ENCODE measurements around the gene ATRN. TPM values are rescaled to one million over a fixed set of nuclear protein-coding genes. Genes with fewer than 3 reads are reported as not detected.

Gene ATRN
- total RNA-seq, 2 donors from 2014 or later: 17.0 to 23.1 TPM

DNA sequence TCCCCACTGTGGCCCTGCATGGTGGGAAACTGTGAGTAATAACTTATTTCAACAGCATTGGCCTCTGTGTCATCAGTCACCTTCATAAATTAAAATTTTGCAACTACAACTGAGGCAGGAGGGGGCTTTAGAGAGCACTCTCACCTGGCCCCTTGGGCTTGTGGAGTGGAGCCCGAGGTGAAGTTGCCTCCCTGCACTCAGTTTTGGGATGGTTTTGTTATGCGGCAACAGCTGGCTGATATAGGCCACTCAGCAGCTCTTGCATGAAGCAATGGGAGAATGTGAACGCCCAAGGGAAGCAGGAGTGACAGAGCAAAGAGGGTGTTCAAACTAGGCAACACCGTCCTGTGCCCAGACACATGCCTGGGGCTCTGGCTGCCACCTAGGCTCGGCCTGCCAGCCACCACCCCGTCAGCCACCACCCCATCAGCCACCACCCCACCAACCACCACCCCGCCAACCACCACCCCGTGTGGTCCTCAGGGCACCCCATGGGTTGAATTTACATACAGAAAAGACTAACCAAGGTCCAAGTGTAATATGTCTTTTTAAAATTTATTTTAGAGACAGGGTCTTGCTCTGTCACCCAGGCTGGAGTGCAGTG, 196.7 kb downstream of the ATRN start:
- H3K4me3 ChIP-seq: no peak overlapping the region
- TF ChIP-seq, protein P1, sequence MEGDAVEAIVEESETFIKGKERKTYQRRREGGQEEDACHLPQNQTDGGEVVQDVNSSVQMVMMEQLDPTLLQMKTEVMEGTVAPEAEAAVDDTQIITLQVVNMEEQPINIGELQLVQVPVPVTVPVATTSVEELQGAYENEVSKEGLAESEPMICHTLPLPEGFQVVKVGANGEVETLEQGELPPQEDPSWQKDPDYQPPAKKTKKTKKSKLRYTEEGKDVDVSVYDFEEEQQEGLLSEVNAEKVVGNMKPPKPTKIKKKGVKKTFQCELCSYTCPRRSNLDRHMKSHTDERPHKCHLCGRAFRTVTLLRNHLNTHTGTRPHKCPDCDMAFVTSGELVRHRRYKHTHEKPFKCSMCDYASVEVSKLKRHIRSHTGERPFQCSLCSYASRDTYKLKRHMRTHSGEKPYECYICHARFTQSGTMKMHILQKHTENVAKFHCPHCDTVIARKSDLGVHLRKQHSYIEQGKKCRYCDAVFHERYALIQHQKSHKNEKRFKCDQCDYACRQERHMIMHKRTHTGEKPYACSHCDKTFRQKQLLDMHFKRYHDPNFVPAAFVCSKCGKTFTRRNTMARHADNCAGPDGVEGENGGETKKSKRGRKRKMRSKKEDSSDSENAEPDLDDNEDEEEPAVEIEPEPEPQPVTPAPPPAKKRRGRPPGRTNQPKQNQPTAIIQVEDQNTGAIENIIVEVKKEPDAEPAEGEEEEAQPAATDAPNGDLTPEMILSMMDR (IDR thresholded peaks at IDR 0.05): no peak
- no peaks in the 10 kb centered on the region for H3K9me3 ChIP-seq
- DNase-seq: no peak
- no peak overlapping the region for H3K27ac ChIP-seq
- H3K4me1 ChIP-seq: no peaks in the 10 kb centered on the region
- H3K36me3 ChIP-seq: no peaks in the 10 kb centered on the region
- intact Hi-C loops (cut with DNase I): no loop called here
- no peak overlapping the region for H3K9ac ChIP-seq (ENCODE audit: low read depth in 2 of 2, low read length in 2 of 2)
- H3K27me3 ChIP-seq: peaks cover 9% of the 10 kb centered on the region

DNA sequence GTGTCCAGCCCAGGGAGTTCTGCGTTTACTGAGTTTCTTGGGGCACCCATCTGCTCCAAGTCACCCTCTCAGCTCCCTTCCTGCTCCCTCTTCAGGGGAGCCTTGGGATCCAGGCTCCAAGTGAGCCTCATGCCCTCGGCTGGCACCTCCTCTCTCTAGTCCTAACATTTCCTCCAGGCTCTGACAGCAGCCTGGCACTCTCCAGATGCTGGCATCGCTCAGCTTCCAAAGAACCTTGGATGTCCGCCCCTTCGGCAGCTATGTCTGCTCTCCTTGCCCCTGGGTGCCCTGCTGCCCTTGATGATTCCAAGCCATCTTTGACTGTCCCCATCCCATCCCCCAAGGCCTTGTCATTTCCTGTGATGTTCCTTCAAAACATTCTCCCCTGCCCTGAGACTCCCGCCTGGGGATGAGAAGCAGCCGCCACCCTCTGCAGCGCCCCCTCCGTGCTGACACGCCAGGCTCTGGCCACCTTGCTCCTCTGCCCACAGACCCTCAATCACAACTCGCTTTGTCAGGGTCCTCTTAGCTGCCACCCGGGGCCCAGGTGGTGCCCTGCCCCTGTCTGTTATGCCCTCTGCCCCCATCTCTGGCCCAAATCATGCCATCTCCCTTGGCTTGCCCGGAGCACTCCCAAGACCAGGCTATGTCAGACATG, 199.0 kb downstream of the ATRN start:
- Histone ChIP-seq H3K9ac (ENCODE audit: low read depth in 2 of 2, low read length in 2 of 2) (no peak overlapping the region), H3K36me3 (no peaks in the 10 kb centered on the region), H3K27me3 (peaks cover 20% of the 10 kb centered on the region), H3K27ac (no peak overlapping the region), H3K9me3 (no peaks in the 10 kb centered on the region), H3K4me1 (no peaks in the 10 kb centered on the region), H3K4me3 (no peak overlapping the region)
- no peak for DNase-seq
- TF ChIP-seq, protein P1 (IDR thresholded peaks at IDR 0.05): no peak
- intact Hi-C loops (cut with DNase I): no loop called here

DNA sequence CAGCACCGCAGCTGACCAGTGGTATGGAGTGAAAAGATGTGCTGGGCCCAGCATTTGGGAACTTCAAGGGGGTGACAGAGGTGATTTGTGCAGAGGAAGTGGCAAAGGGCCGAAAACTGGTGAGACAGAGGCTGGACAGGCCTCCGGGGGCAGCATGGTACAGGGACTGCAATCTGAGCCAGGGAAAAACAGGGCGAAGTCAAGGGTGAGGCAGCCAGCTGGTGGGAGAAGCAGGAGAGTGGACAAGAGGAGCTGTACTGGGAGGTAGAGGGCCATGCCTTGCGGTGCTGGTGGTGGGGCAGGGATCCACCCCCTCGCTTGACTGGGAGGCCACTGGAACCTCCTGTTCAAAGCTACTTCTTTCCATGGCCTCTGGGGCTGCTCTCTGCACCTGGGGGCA, 199.7 kb downstream of the ATRN start:
- Histone ChIP-seq H3K27me3 (peaks cover 20% of the 10 kb centered on the region), H3K4me3 (no peak overlapping the region), H3K9ac (ENCODE audit: low read depth in 2 of 2, low read length in 2 of 2) (no peak overlapping the region), H3K36me3 (no peaks in the 10 kb centered on the region), H3K9me3 (no peaks in the 10 kb centered on the region), H3K4me1 (no peaks in the 10 kb centered on the region), H3K27ac (no peak overlapping the region)
- TF ChIP-seq, protein P1 (IDR thresholded peaks at IDR 0.05): no peak
- intact Hi-C loops (cut with DNase I): no loop called here
- no peak for DNase-seq

DNA sequence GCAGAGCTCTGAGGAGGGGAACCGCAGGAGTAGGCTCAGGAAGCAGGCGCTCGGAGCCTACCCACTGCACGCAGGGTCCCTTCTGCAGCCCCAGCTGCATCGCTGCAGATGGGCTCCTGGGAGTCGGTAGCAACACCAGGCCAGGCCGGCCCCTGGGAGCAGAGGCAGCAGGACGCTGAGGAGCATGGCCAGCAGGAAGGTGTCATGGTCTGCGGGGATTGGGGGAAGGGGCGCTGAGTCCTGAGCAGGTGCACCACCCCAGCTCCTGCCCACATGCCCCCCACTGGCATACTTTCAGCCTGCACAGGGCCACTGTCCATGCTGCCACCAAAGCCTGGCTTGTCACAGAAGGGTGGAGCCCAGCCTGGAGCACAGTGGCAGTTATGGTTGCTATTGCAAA, 200.1 kb downstream of the ATRN start:
- Histone ChIP-seq H3K9ac (ENCODE audit: low read depth in 2 of 2, low read length in 2 of 2) (no peak overlapping the region), H3K27me3 (peaks cover 20% of the 10 kb centered on the region), H3K36me3 (no peaks in the 10 kb centered on the region), H3K4me1 (no peaks in the 10 kb centered on the region), H3K4me3 (no peak overlapping the region), H3K9me3 (no peaks in the 10 kb centered on the region), H3K27ac (no peak overlapping the region)
- intact Hi-C loops (cut with DNase I): no loop called here
- TF ChIP-seq, protein P1 (IDR thresholded peaks at IDR 0.05): no peak
- DNase-seq: no peak

DNA sequence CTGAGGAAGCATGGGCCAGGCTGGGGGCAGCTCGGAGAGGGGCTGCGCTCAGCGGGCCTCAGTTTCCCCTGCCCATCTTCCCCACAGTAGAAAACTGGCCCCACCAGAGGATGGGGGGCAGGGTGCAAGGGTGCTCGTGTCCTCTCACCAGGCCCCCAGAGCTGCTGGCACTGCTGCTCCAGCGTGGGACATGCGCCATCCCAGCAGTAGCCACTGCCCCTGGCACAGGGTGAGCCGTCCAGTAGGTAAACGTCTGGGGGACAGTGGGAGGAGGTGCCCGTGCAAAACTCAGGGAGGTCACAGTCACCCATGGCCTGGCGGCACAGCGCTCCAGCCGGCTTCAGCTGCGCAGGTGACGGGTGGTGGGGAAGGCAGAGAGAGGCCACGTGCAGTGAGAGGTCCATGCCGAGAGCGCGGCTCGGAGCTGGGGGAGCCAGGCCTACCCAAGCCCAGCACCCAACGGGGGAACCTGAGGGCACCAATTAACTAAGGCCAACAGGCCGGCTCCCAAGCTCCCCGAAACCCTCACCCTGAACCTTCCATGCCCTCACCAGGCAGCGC, 201.2 kb downstream of the ATRN start:
- Histone ChIP-seq H3K4me3 (no peak overlapping the region), H3K9ac (ENCODE audit: low read depth in 2 of 2, low read length in 2 of 2) (no peak overlapping the region), H3K9me3 (no peaks in the 10 kb centered on the region), H3K27me3 (peaks cover 20% of the 10 kb centered on the region), H3K36me3 (no peaks in the 10 kb centered on the region), H3K27ac (no peak overlapping the region), H3K4me1 (no peaks in the 10 kb centered on the region)
- TF ChIP-seq, protein P1 (IDR thresholded peaks at IDR 0.05): no peak
- no peak for DNase-seq
- intact Hi-C loops (cut with DNase I): no loop called here
